Measurements from ENCODE around the gene BCL6. TPM values are rescaled to one million over a fixed set of nuclear protein-coding genes. Genes with fewer than 3 reads are reported as not detected.

BCL6 gene
- total and polyA plus RNA-seq, 2 donors = 26.8 to 56.2 TPM

- Histone ChIP-seq H3K27ac (ENCODE audit: low read depth in 1 of 2, low read length in 1 of 2) (no peak overlapping the region), H3K4me3 (ENCODE audit: low read length in 2 of 2) (no peak overlapping the region), H3K4me1 (ENCODE audit: control insufficient read depth in 2 of 2, insufficient read depth in 2 of 2, low read length in 2 of 2) (no peaks in the 10 kb centered on the region), H3K9me3 (ENCODE audit: control insufficient read depth in 2 of 2, insufficient read depth in 1 of 2, low read length in 1 of 2) (no peaks in the 10 kb centered on the region), H3K27me3 (ENCODE audit: control insufficient read depth in 2 of 2, insufficient read depth in 1 of 2, low read length in 1 of 2) (no peaks in the 10 kb centered on the region), H3K36me3 (ENCODE audit: control insufficient read depth in 2 of 2, insufficient read depth in 2 of 2, low read length in 1 of 2) (peaks cover 20 to 21% of the 10 kb centered on the region in 2 donors)
- no peak for DNase-seq (ENCODE audit: low read depth in 6 of 9, low spot score in 9 of 9)
- WGBS = 95% methylated on average over 1 of the region's 1 CpG
Measured at GRCh38 chr3:187717572-187717971, 27.7 kb downstream of the BCL6 start.

DNA sequence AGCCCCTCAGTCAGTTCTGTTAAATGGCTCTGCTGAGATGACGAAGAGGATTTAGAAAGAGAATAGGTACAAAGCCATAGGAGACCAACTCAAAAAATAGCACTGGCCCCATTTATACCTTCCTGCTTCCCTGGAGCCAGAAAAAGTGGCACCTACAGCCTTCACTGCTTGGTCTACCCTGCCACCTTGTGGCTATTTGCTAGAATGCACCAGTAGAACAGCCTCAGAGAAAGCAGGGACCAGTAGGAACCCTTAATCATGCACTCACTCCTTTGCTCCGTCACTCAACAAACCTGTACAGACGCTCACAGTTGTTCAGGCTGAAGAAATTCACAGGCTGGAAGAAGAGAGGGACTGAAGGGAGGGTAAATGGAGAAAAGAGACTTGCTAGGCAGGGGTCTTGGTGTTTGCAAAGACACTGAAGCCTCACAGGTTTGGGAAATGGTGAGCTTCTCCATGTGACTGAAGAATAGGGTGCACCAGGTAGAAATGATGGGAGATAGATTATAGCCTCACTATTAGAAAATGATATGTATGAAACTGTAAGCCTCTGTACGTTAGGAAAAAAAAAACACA lies 30.8 kb downstream of the BCL6 start:
- no peaks in the 10 kb centered on the region for H3K36me3 ChIP-seq (ENCODE audit: control insufficient read depth in 2 of 2, insufficient read depth in 2 of 2, low read length in 1 of 2)
- H3K27ac ChIP-seq (ENCODE audit: low read depth in 1 of 2, low read length in 1 of 2) = no peak overlapping the region
- peak; percentile 37 to 85 (median 78) for DNase-seq (ENCODE audit: low read depth in 6 of 9, low spot score in 9 of 9)
- H3K4me1 ChIP-seq (ENCODE audit: control insufficient read depth in 2 of 2, insufficient read depth in 2 of 2, low read length in 2 of 2) = no peaks in the 10 kb centered on the region
- H3K4me3 ChIP-seq (ENCODE audit: low read length in 2 of 2) = no peak overlapping the region
- no peaks in the 10 kb centered on the region for H3K27me3 ChIP-seq (ENCODE audit: control insufficient read depth in 2 of 2, insufficient read depth in 1 of 2, low read length in 1 of 2)
- H3K9me3 ChIP-seq (ENCODE audit: control insufficient read depth in 2 of 2, insufficient read depth in 1 of 2, low read length in 1 of 2) = no peaks in the 10 kb centered on the region
- 45% methylated on average over 4 of the region's 4 CpGs for WGBS

- Histone ChIP-seq H3K27ac (ENCODE audit: low read depth in 1 of 2, low read length in 1 of 2) (no peak overlapping the region), H3K4me3 (ENCODE audit: low read length in 2 of 2) (no peak overlapping the region), H3K4me1 (ENCODE audit: control insufficient read depth in 2 of 2, insufficient read depth in 2 of 2, low read length in 2 of 2) (no peaks in the 10 kb centered on the region), H3K27me3 (ENCODE audit: control insufficient read depth in 2 of 2, insufficient read depth in 1 of 2, low read length in 1 of 2) (no peaks in the 10 kb centered on the region), H3K36me3 (ENCODE audit: control insufficient read depth in 2 of 2, insufficient read depth in 2 of 2, low read length in 1 of 2) (no peaks in the 10 kb centered on the region), H3K9me3 (ENCODE audit: control insufficient read depth in 2 of 2, insufficient read depth in 1 of 2, low read length in 1 of 2) (no peaks in the 10 kb centered on the region)
- 92% methylated on average over 2 of the region's 2 CpGs for WGBS
- no peak for DNase-seq (ENCODE audit: low read depth in 6 of 9, low spot score in 9 of 9)
Measured at GRCh38 chr3:187713504-187713903, 31.8 kb downstream of the BCL6 start.

GRCh38 chr3:187709155-187709554 lies 36.1 kb downstream of the BCL6 start:
- Histone ChIP-seq H3K27ac (ENCODE audit: low read depth in 1 of 2, low read length in 1 of 2) (no peak overlapping the region), H3K36me3 (ENCODE audit: control insufficient read depth in 2 of 2, insufficient read depth in 2 of 2, low read length in 1 of 2) (no peaks in the 10 kb centered on the region), H3K27me3 (ENCODE audit: control insufficient read depth in 2 of 2, insufficient read depth in 1 of 2, low read length in 1 of 2) (no peaks in the 10 kb centered on the region), H3K4me1 (ENCODE audit: control insufficient read depth in 2 of 2, insufficient read depth in 2 of 2, low read length in 2 of 2) (no peaks in the 10 kb centered on the region), H3K9me3 (ENCODE audit: control insufficient read depth in 2 of 2, insufficient read depth in 1 of 2, low read length in 1 of 2) (no peaks in the 10 kb centered on the region), H3K4me3 (ENCODE audit: low read length in 2 of 2) (no peak overlapping the region)
- DNase-seq (ENCODE audit: low read depth in 6 of 9, low spot score in 9 of 9) = no peak
- 92% methylated on average over 4 of the region's 4 CpGs for WGBS

DNA sequence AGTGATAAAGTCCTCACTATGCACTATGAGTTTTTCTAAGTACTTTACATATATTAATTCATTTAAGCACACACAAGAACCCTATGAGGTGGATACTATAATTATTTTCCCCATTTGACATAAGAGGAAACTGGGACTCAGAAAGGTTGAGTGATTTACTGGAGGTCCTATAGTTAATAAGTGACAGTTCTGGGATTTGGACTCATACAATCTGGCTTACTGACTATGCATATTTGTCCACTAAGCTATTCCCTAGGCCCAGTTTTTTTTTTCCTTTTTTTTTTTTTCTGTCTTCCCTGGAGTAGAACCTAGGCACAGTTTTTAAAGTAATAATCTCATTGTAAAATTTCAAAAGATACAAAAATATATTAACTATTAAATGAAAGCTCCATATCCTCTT lies 36.6 kb downstream of the BCL6 start:
- Histone ChIP-seq H3K4me1 (ENCODE audit: control insufficient read depth in 2 of 2, insufficient read depth in 2 of 2, low read length in 2 of 2) (no peaks in the 10 kb centered on the region), H3K27me3 (ENCODE audit: control insufficient read depth in 2 of 2, insufficient read depth in 1 of 2, low read length in 1 of 2) (no peaks in the 10 kb centered on the region), H3K4me3 (ENCODE audit: low read length in 2 of 2) (no peak overlapping the region), H3K36me3 (ENCODE audit: control insufficient read depth in 2 of 2, insufficient read depth in 2 of 2, low read length in 1 of 2) (no peaks in the 10 kb centered on the region), H3K9me3 (ENCODE audit: control insufficient read depth in 2 of 2, insufficient read depth in 1 of 2, low read length in 1 of 2) (no peaks in the 10 kb centered on the region), H3K27ac (ENCODE audit: low read depth in 1 of 2, low read length in 1 of 2) (no peak overlapping the region)
- no peak for DNase-seq (ENCODE audit: low read depth in 6 of 9, low spot score in 9 of 9)

DNA sequence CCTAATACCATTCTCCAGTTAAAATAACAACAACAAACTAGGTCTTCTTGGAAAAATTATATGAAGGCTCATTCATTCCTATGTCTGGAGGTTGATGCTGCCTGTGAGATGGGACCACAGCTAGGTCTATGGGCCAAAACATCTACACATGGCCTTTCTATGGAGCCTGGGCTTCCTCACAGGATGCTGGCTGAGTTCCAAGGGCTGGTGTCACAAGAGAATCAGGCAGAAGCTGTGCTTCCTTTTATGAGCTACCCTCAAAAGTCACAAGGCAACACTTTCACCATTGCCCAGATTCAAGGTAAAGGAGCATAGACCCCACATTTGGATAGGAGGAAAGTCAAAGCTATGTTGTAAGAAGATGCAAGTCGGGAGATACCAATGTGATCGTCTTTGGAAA lies 38.3 kb downstream of the BCL6 start:
- Histone ChIP-seq H3K36me3 (ENCODE audit: control insufficient read depth in 2 of 2, insufficient read depth in 2 of 2, low read length in 1 of 2) (no peaks in the 10 kb centered on the region), H3K9me3 (ENCODE audit: control insufficient read depth in 2 of 2, insufficient read depth in 1 of 2, low read length in 1 of 2) (no peaks in the 10 kb centered on the region), H3K4me3 (ENCODE audit: low read length in 2 of 2) (no peak overlapping the region), H3K27ac (ENCODE audit: low read depth in 1 of 2, low read length in 1 of 2) (no peak overlapping the region), H3K27me3 (ENCODE audit: control insufficient read depth in 2 of 2, insufficient read depth in 1 of 2, low read length in 1 of 2) (no peaks in the 10 kb centered on the region), H3K4me1 (ENCODE audit: control insufficient read depth in 2 of 2, insufficient read depth in 2 of 2, low read length in 2 of 2) (no peaks in the 10 kb centered on the region)
- 90% methylated on average over 2 of the region's 2 CpGs for WGBS
- no peak for DNase-seq (ENCODE audit: low read depth in 6 of 9, low spot score in 9 of 9)

GRCh38 chr3:187705164-187705563 lies 40.1 kb downstream of the BCL6 start:
- Histone ChIP-seq H3K27me3 (ENCODE audit: control insufficient read depth in 2 of 2, insufficient read depth in 1 of 2, low read length in 1 of 2) (no peaks in the 10 kb centered on the region), H3K27ac (ENCODE audit: low read depth in 1 of 2, low read length in 1 of 2) (no peak overlapping the region), H3K4me1 (ENCODE audit: control insufficient read depth in 2 of 2, insufficient read depth in 2 of 2, low read length in 2 of 2) (no peaks in the 10 kb centered on the region), H3K9me3 (ENCODE audit: control insufficient read depth in 2 of 2, insufficient read depth in 1 of 2, low read length in 1 of 2) (no peaks in the 10 kb centered on the region), H3K4me3 (ENCODE audit: low read length in 2 of 2) (no peak overlapping the region), H3K36me3 (ENCODE audit: control insufficient read depth in 2 of 2, insufficient read depth in 2 of 2, low read length in 1 of 2) (no peaks in the 10 kb centered on the region)
- DNase-seq (ENCODE audit: low read depth in 6 of 9, low spot score in 9 of 9) = no peak

- Histone ChIP-seq H3K36me3 (ENCODE audit: control insufficient read depth in 2 of 2, insufficient read depth in 2 of 2, low read length in 1 of 2) (no peaks in the 10 kb centered on the region), H3K4me3 (ENCODE audit: low read length in 2 of 2) (no peak within 1 kb of the TSS), H3K27ac (ENCODE audit: low read depth in 1 of 2, low read length in 1 of 2) (no peak within 1 kb of the TSS), H3K27me3 (ENCODE audit: control insufficient read depth in 2 of 2, insufficient read depth in 1 of 2, low read length in 1 of 2) (no peaks in the 10 kb centered on the region), H3K4me1 (ENCODE audit: control insufficient read depth in 2 of 2, insufficient read depth in 2 of 2, low read length in 2 of 2) (no peaks in the 10 kb centered on the region), H3K9me3 (ENCODE audit: control insufficient read depth in 2 of 2, insufficient read depth in 1 of 2, low read length in 1 of 2) (no peaks in the 10 kb centered on the region)
- WGBS = 70% methylated on average over 4 of the region's 4 CpGs
- no peak for DNase-seq (ENCODE audit: low read depth in 6 of 9, low spot score in 9 of 9)
Measured at GRCh38 chr3:187702507-187703033, 42.7 kb downstream of the BCL6 start, which contains the start of gene RTP2. Gene RTP2 (minus strand): TSS chr3:187702557. CDS start chr3:187702128, 429 bp downstream.

- Histone ChIP-seq H3K36me3 (ENCODE audit: control insufficient read depth in 2 of 2, insufficient read depth in 2 of 2, low read length in 1 of 2) (no peaks in the 10 kb centered on the region), H3K4me1 (ENCODE audit: control insufficient read depth in 2 of 2, insufficient read depth in 2 of 2, low read length in 2 of 2) (no peaks in the 10 kb centered on the region), H3K9me3 (ENCODE audit: control insufficient read depth in 2 of 2, insufficient read depth in 1 of 2, low read length in 1 of 2) (no peaks in the 10 kb centered on the region), H3K27me3 (ENCODE audit: control insufficient read depth in 2 of 2, insufficient read depth in 1 of 2, low read length in 1 of 2) (peaks cover 0 to 2% of the 10 kb centered on the region in 2 donors), H3K4me3 (ENCODE audit: low read length in 2 of 2) (no peak overlapping the region), H3K27ac (ENCODE audit: low read depth in 1 of 2, low read length in 1 of 2) (no peak overlapping the region)
- WGBS = 96% methylated on average over 2 of the region's 2 CpGs
- DNase-seq (ENCODE audit: low read depth in 6 of 9, low spot score in 9 of 9) = no peak
Measured at GRCh38 chr3:187700249-187700648, 45.0 kb downstream of the BCL6 start.
